GM12878 (cell line): ENCODE results near the gene DDC. TPM values are rescaled to one million over a fixed set of nuclear protein-coding genes. Genes with fewer than 3 reads are reported as not detected.

Experiments used
- ATAC-seq: fragments of 200-7000 bp; cut with Tn5 transposase; 3 replicates; pipeline ENCODE4 v1.9.1; 2020; ENCODE audit warnings: mild to moderate bottlenecking, moderate library complexity
- BruUV-seq: library from RNA; stranded (reverse); fragments of 400-500 nt; replicated peaks from 2 replicates; lab custom pipeline; 2021; lab: Mats Ljungman, UMichigan
- CTCF ChIA-PET: fragments of 300-600 bp; sonication (Branson Sonifier 250); formaldehyde crosslinking; extraction: SDS; loops from one replicate; lab custom pipeline; 2021; ENCODE audit warnings: inconsistent platforms; lab: Yijun Ruan, JAX
- POLR2A ChIA-PET: fragments of 350-600 bp; formaldehyde crosslinking; extraction: SDS; loops from one replicate; lab custom pipeline; 2021; ENCODE audit warnings: inconsistent platforms; lab: Charles Lee
- RAD21 ChIA-PET: fragments of 300-600 bp; sonication (Branson Sonifier 250); formaldehyde crosslinking; loops from one replicate; lab custom pipeline; 2023; ENCODE audit warnings: antibody characterized with exemption; ENCODE audit not compliant: unreplicated experiment; lab: Charles Lee
- SMC1A ChIA-PET: fragments of 300-600 bp; sonication (Branson Sonifier 250); formaldehyde crosslinking; loops from one replicate; lab custom pipeline; 2023; ENCODE audit not compliant: unreplicated experiment, uncharacterized antibody; lab: Charles Lee
- DNase-seq: peaks from one replicate; pipeline ENCODE4 v3.0.0-alpha.2; 2011; ENCODE audit warnings: low read depth, low spot score
- FAIRE-seq: peaks from 3 replicates; lab custom pipeline; 2011; peaks lifted over from hg19 to GRCh38; lab: Jason Lieb, UNC
- H2AFZ ChIP-seq: 2 replicates; pipeline ENCODE4 v1.6.0; 2011; ENCODE audit warnings: low read depth, low read length, control low read depth; ENCODE audit not compliant: control insufficient read depth
- H3K27ac ChIP-seq: 2 replicates; pipeline ENCODE4 v1.5.1; 2011; ENCODE audit warnings: control low read depth; ENCODE audit not compliant: control insufficient read depth, insufficient read depth
- H3K27me3 ChIP-seq, 2 experiments: replicated peaks in 1 of 2; 2 replicates each; pipeline versions ENCODE4 v1.6.0 to v1.6.1; 2011; ENCODE audit warnings: low read length in 1 of 2; ENCODE audit not compliant: control insufficient read depth in 2 of 2, insufficient read depth in 2 of 2
- H3K36me3 ChIP-seq, 2 experiments: 2 replicates each; pipeline ENCODE4 v1.5.1; 2011; ENCODE audit warnings: low read length in 1 of 2; ENCODE audit not compliant: control insufficient read depth in 2 of 2, insufficient read depth in 2 of 2
- H3K4me1 ChIP-seq: 2 replicates; pipeline ENCODE4 v1.6.1; 2011; ENCODE audit warnings: mild to moderate bottlenecking, low read length, moderate library complexity, mixed read lengths; ENCODE audit not compliant: control insufficient read depth, insufficient read depth
- H3K4me2 ChIP-seq: 2 replicates; pipeline ENCODE4 v1.6.0; 2011; ENCODE audit warnings: control low read depth; ENCODE audit not compliant: control insufficient read depth, insufficient read depth
- H3K4me3 ChIP-seq: fragments of 200-600 bp; sonication (generic); 2 replicates; pipeline ENCODE4 v1.5.1; 2016
- H3K79me2 ChIP-seq: 2 replicates; pipeline ENCODE4 v1.6.0; 2011; ENCODE audit warnings: low read length; ENCODE audit not compliant: control insufficient read depth, insufficient read depth
- H3K9ac ChIP-seq: 2 replicates; pipeline ENCODE4 v1.8.0; 2011; ENCODE audit warnings: low read length, control low read depth, mixed read lengths; ENCODE audit not compliant: control insufficient read depth, insufficient read depth
- H3K9me3 ChIP-seq: replicated peaks from 3 replicates; pipeline ENCODE4 v1.5.1; 2011; ENCODE audit warnings: mild to moderate bottlenecking, low read length; ENCODE audit not compliant: control insufficient read depth, insufficient read depth
- H4K20me1 ChIP-seq: 2 replicates; pipeline ENCODE4 v1.6.0; 2011; ENCODE audit not compliant: control insufficient read depth, insufficient read depth
- BCL11A ChIP-seq: IDR thresholded peaks from 2 replicates; pipeline ENCODE4 v1.6.1; 2011; ENCODE audit warnings: low read depth, low read length
- CBFB ChIP-seq: IDR thresholded peaks from 2 replicates; pipeline ENCODE4 v1.6.1; 2016; ENCODE audit warnings: antibody characterized with exemption, low read depth
- CBX5 ChIP-seq: sonication (generic); IDR thresholded peaks from 2 replicates; pipeline ENCODE4 v1.6.1; 2016; ENCODE audit warnings: low read depth, moderate library complexity, mild to moderate bottlenecking, inconsistent platforms
- CREM ChIP-seq: IDR thresholded peaks from 2 replicates; pipeline ENCODE4 v1.6.1; 2014; ENCODE audit warnings: antibody characterized with exemption, low read depth
- EP300 ChIP-seq, 2 experiments: fragments of 150-350 bp in 1 of 2; IDR thresholded peaks; 2 replicates each; pipeline ENCODE4 v1.6.1; 2011 to 2012; ENCODE audit warnings: low read depth in 2 of 2, low read length in 2 of 2, borderline replicate concordance in 1 of 2, improper control_type of control experiment in 1 of 2, inconsistent platforms in 1 of 2; ENCODE audit not compliant: control insufficient read depth in 1 of 2
- IRF4 ChIP-seq: IDR thresholded peaks from 2 replicates; pipeline ENCODE4 v1.6.1; 2011; ENCODE audit warnings: low read depth, low read length
- NFXL1 ChIP-seq: fragments of 450-650 bp; IDR thresholded peaks from 2 replicates; pipeline ENCODE4 v1.6.1; 2017; ENCODE audit warnings: antibody characterized with exemption, mild to moderate bottlenecking, borderline replicate concordance
- NRF1 ChIP-seq: conservative IDR thresholded peaks from 2 replicates; pipeline ENCODE4 v1.6.1; 2011; ENCODE audit warnings: mild to moderate bottlenecking, low read depth, low read length, improper control_type of control experiment
- POLR2AphosphoS5 ChIP-seq: IDR thresholded peaks from 2 replicates; pipeline ENCODE4 v1.6.1; 2011; ENCODE audit warnings: mild to moderate bottlenecking, low read length, inconsistent platforms
- RELA ChIP-seq: fragments of 450-650 bp; IDR thresholded peaks from 2 replicates; pipeline ENCODE4 v1.8.0; 2014; ENCODE audit warnings: borderline replicate concordance; ENCODE audit not compliant: partially characterized antibody
- STAT1 ChIP-seq: fragments of 450-650 bp; conservative IDR thresholded peaks from 2 replicates; pipeline ENCODE4 v1.6.1; 2014; ENCODE audit warnings: antibody characterized with exemption, mild to moderate bottlenecking
- SUPT20H ChIP-seq: IDR thresholded peaks from 2 replicates; pipeline ENCODE4 v1.6.1; 2011; ENCODE audit warnings: low read depth, mild to moderate bottlenecking, low read length, moderate library complexity, borderline replicate concordance; ENCODE audit not compliant: control insufficient read depth
- WRNIP1 ChIP-seq: IDR thresholded peaks from 2 replicates; pipeline ENCODE4 v1.6.1; 2011; ENCODE audit warnings: low read depth, low read length, improper control_type of control experiment, borderline replicate concordance
- ZBED1 ChIP-seq: IDR thresholded peaks from 2 replicates; pipeline ENCODE4 v1.6.1; 2016; ENCODE audit warnings: borderline replicate concordance
- ZNF217 ChIP-seq: fragments of 450-650 bp; IDR thresholded peaks from 2 replicates; pipeline ENCODE4 v1.6.1; 2017; ENCODE audit warnings: antibody characterized with exemption, mild to moderate bottlenecking
- WGBS: methylation state at CpG from one replicate; pipeline ENCODE4 v1.1.6; 2016; ENCODE audit warnings: low lambda C conversion rate; ENCODE audit not compliant: insufficient replicate concordance, insufficient coverage; ENCODE audit errors: missing lambda C conversion rate; 5-methylcytosine and 5-hydroxymethylcytosine counted together
- in situ Hi-C: fragments of 300-500 bp; cut with MboI; formaldehyde crosslinking; loops from 9 replicates; pipeline ENCODE4 v1.14.3; 2018; ENCODE audit warnings: mixed read lengths
- intact Hi-C: fragments of 100-400 bp; cut with micrococcal nuclease; formaldehyde crosslinking; loops from one replicate; pipeline ENCODE4 v1.14.2; 2022; ENCODE audit not compliant: unreplicated experiment
- polyA plus RNA-seq, 11 experiments: library from polyadenylated mRNA; depleted of rRNA in 4 of 11; unstranded in 6 of 11; stranded (reverse) in 5 of 11; fragments of >200 nt; fragmentation: Nextera tagmentation in 4 of 11; fragmentation: Illumina TruSeq in 1 of 11; extraction: Ambion mirVana in 4 of 11; extraction: Trizol in 1 of 11; gene quantifications; 1 replicate in 1 of 11; 2 replicates in 10 of 11; pipeline versions ENCODE4 v1.2.1 to v1.2.3, GENCODE V29; 2011 to 2016; ENCODE audit warnings: inconsistent platforms in 2 of 11, missing spikeins in 2 of 11, low read depth in 1 of 11
- total RNA-seq, 4 experiments: library from RNA; depleted of rRNA in 3 of 4; stranded (reverse); fragments of >200 nt in 3 of 4; fragmentation: Illumina TruSeq in 1 of 4; extraction: Trizol in 1 of 4; gene quantifications; 2 replicates each; pipeline versions ENCODE4 v1.2.1 to v1.2.3, GENCODE V29; 2013 to 2021
- TF ChIP-seq, protein P1 (sequence below): fragments of 450-650 bp; IDR thresholded peaks from 2 replicates; pipeline ENCODE4 v1.6.1; 2017; ENCODE audit warnings: low read depth, mild to moderate bottlenecking, moderate library complexity

Gene DDC
- total and polyA plus RNA-seq, 10 of the 15 experiments (the other 5 are each of a cell fraction or from before 2014, with no cell fraction given): not detected

DNA sequence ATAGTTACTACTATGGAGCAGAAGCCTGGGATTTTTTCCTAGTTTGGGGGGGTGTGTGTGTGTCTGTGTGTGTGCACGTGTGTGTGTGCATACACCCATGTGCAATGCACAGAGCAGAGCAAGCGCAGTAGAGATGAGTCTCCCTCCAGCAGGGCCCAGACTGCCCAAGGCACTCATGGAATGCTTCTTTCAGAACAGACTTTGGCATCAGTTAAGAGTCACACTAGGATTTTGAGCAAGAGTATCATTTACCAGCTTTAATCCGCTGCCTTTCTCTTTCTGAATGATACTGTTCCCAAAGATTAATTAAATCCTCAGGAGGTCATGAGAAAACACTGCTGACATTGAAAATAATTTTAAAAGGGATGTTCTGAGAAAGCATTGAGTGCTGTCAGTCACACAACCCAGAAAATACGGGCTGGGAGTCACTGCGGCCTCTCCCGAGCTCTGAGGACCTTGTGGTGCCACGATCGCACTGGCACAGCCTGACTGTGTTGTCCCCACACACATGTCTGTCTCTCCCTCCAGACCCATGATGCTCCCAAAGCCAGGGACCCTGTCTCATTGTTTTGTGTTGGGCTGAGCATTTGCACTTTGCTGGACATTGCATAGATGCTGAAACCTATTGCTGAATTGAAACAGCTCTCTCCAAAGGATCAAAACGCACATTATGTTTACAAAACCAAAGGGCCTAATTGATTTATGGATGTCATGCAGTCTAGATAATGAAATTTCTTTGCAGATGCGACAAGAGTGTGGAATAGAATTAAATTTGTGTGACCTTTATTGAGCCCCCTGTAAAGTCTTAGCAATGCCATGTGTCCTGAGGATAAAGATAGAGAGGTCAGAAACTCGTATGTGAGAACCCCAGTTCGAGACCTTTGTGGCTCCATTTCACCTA, 60.3 kb downstream of the DDC start:
- DNase-seq: no peak
- H3K27me3 ChIP-seq: peaks cover 0 to 3% of the 10 kb centered on the region in 2 experiments; a peak in 2 of 4 replicates
- no peak for FAIRE-seq
- CTCF ChIA-PET: no interaction called here
- 26% methylated on average over 12 of the region's 12 CpGs for WGBS
- no peaks in the 10 kb centered on the region for H3K36me3 ChIP-seq
- in situ Hi-C loops (no loop called here), intact Hi-C loops (no loop called here)
- BruUV-seq: no TSS peak
- H3K79me2 ChIP-seq: no peaks in the 10 kb centered on the region
- H3K4me2 ChIP-seq: no peak overlapping the region
- H3K9ac ChIP-seq: no peak overlapping the region
- no peak overlapping the region for H3K27ac ChIP-seq
- RAD21 ChIA-PET: no interaction called here
- no peak for ATAC-seq
- H2AFZ ChIP-seq: no peak overlapping the region
- H3K4me3 ChIP-seq: no peak overlapping the region
- POLR2A ChIA-PET: no interaction called here
- no peaks in the 10 kb centered on the region for H3K4me1 ChIP-seq
- TF ChIP-seq WRNIP1 (no peak), EP300 (IDR thresholded peaks at IDR 0.05; ENCODE audit: borderline replicate concordance in 1 of 2, control insufficient read depth in 1 of 2, low read depth in 2 of 2, low read length in 2 of 2) (no peak), NRF1 (no peak), BCL11A (no peak), SUPT20H (no peak), ZBED1 (no peak)
- TF ChIP-seq, all 136 proteins: peak for 0
- SMC1A ChIA-PET: no interaction called here
- Histone ChIP-seq H4K20me1 (no peaks in the 10 kb centered on the region), H3K9me3 (no peaks in the 10 kb centered on the region)

DNA sequence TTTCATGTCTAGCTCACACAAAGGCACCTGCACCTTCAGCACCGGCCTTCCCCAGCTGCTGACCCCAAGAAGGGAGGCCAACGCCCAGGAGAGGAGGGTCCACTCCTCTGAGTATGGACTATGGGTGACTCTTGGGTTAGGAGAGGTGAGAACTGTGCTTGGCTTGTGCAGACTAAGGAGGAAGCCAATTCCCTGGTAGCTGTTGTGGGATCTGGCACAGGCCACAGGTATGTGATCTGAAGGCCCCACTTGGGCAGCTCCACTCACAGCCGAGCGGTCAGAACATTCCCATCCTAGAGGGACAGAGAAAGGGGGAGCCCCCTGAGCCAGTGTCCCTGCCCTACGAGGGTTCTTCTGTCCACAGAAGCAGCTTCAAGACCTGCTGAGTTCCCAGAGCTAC, 62.3 kb downstream of the DDC start:
- no peaks in the 10 kb centered on the region for H4K20me1 ChIP-seq
- H3K36me3 ChIP-seq: no peaks in the 10 kb centered on the region
- WGBS: 11% methylated on average over 5 of the region's 5 CpGs
- in situ Hi-C loops: no loop called here
- H3K4me2 ChIP-seq: no peak overlapping the region
- DNase-seq (no peak), FAIRE-seq (no peak), ATAC-seq (no peak)
- peaks cover 0 to 6% of the 10 kb centered on the region in 2 experiments; a peak in 2 of 4 replicates for H3K27me3 ChIP-seq
- H3K4me3 ChIP-seq: no peak overlapping the region
- H3K27ac ChIP-seq: no peak overlapping the region
- no peaks in the 10 kb centered on the region for H3K79me2 ChIP-seq
- CTCF ChIA-PET: interaction anchor here (1.1 kb wide), 1 partner anchor 34 kb away, joined by 3 read pairs; no protein-coding TSS in a partner anchor
- POLR2A ChIA-PET: no interaction called here
- intact Hi-C loops: no loop called here
- no TSS peak for BruUV-seq
- TF ChIP-seq NFXL1: no peak
- TF ChIP-seq IRF4: no peak
- TF ChIP-seq RELA: no peak
- TF ChIP-seq CBX5: no peak
- TF ChIP-seq STAT1: no peak
- no peak for TF ChIP-seq CBFB
- no peak for TF ChIP-seq ZNF217
- no peak for TF ChIP-seq CREM
- no peak for TF ChIP-seq WRNIP1
- TF ChIP-seq POLR2AphosphoS5: no peak
- TF ChIP-seq, protein P1, sequence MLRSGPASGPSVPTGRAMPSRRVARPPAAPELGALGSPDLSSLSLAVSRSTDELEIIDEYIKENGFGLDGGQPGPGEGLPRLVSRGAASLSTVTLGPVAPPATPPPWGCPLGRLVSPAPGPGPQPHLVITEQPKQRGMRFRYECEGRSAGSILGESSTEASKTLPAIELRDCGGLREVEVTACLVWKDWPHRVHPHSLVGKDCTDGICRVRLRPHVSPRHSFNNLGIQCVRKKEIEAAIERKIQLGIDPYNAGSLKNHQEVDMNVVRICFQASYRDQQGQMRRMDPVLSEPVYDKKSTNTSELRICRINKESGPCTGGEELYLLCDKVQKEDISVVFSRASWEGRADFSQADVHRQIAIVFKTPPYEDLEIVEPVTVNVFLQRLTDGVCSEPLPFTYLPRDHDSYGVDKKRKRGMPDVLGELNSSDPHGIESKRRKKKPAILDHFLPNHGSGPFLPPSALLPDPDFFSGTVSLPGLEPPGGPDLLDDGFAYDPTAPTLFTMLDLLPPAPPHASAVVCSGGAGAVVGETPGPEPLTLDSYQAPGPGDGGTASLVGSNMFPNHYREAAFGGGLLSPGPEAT: no peak
- H3K4me1 ChIP-seq: no peaks in the 10 kb centered on the region
- H3K9me3 ChIP-seq: no peaks in the 10 kb centered on the region
- H2AFZ ChIP-seq: no peak overlapping the region
- RAD21 ChIA-PET: no interaction called here
- SMC1A ChIA-PET: no interaction called here
- H3K9ac ChIP-seq: no peak overlapping the region
